HEK293T (cell line): ENCODE data around the gene TRIM47.

Source experiments
- CTCF ChIA-PET: fragments of 350-600 bp; formaldehyde crosslinking; extraction: SDS; loops from one replicate; lab custom pipeline; 2021; ENCODE audit warnings: antibody characterized with exemption, inconsistent platforms; lab: Yijun Ruan, JAX
- POLR2A ChIA-PET: fragments of 350-600 bp; formaldehyde crosslinking; extraction: SDS; loops from one replicate; lab custom pipeline; 2020; ENCODE audit warnings: antibody characterized with exemption, inconsistent platforms; lab: Yijun Ruan, JAX
- DNase-seq: peaks from one replicate; pipeline ENCODE4 v3.0.0; 2012; ENCODE audit warnings: mixed read lengths; ENCODE audit errors: extremely low spot score
- ARNT ChIP-seq: fragments of 450-650 bp; IDR thresholded peaks from 2 replicates; pipeline ENCODE4 v1.6.1; 2017; ENCODE audit warnings: mild to moderate bottlenecking
- BHLHE40 ChIP-seq: fragments of 450-650 bp; IDR thresholded peaks from 2 replicates; pipeline ENCODE4 v1.6.1; 2016; ENCODE audit warnings: mild to moderate bottlenecking, moderate library complexity, borderline replicate concordance
- CTBP1 ChIP-seq: fragments of 450-650 bp; IDR thresholded peaks from 2 replicates; pipeline ENCODE4 v1.6.1; 2016; ENCODE audit warnings: borderline replicate concordance
- ELF4 ChIP-seq: fragments of 450-650 bp; IDR thresholded peaks from 2 replicates; pipeline ENCODE4 v1.6.1; 2017; ENCODE audit warnings: antibody characterized with exemption
- FOXA1 ChIP-seq: fragments of 450-650 bp; IDR thresholded peaks from 2 replicates; pipeline ENCODE4 v1.6.1; 2016; ENCODE audit warnings: mild to moderate bottlenecking
- FOXK2 ChIP-seq: fragments of 450-650 bp; IDR thresholded peaks from 2 replicates; pipeline ENCODE4 v1.6.1; 2016; ENCODE audit warnings: mild to moderate bottlenecking
- FOXM1 ChIP-seq: fragments of 450-650 bp; IDR thresholded peaks from 2 replicates; pipeline ENCODE4 v1.6.1; 2017; ENCODE audit warnings: mild to moderate bottlenecking, borderline replicate concordance
- HDGF ChIP-seq: fragments of 450-650 bp; IDR thresholded peaks from 2 replicates; pipeline ENCODE4 v1.6.1; 2017; ENCODE audit warnings: antibody characterized with exemption, borderline replicate concordance
- L3MBTL2 ChIP-seq: fragments of 450-650 bp; conservative IDR thresholded peaks from 2 replicates; pipeline ENCODE4 v1.6.1; 2016; ENCODE audit warnings: mild to moderate bottlenecking
- LEF1 ChIP-seq: fragments of 450-650 bp; IDR thresholded peaks from 2 replicates; pipeline ENCODE4 v1.6.1; 2017; ENCODE audit warnings: mild to moderate bottlenecking, borderline replicate concordance
- NFRKB ChIP-seq: fragments of 450-650 bp; IDR thresholded peaks from 2 replicates; pipeline ENCODE4 v1.6.1; 2016; ENCODE audit warnings: mild to moderate bottlenecking, moderate library complexity
- PKNOX1 ChIP-seq: fragments of 450-650 bp; IDR thresholded peaks from 2 replicates; pipeline ENCODE4 v1.6.1; 2016
- SP1 ChIP-seq: fragments of 450-650 bp; IDR thresholded peaks from 2 replicates; pipeline ENCODE4 v1.6.1; 2017
- SUZ12 ChIP-seq: fragments of 450-650 bp; IDR thresholded peaks from 2 replicates; pipeline ENCODE4 v1.6.1; 2016; ENCODE audit warnings: mild to moderate bottlenecking
- TARDBP ChIP-seq: fragments of 450-650 bp; IDR thresholded peaks from 2 replicates; pipeline ENCODE4 v1.6.1; 2016
- ZNF384 ChIP-seq: fragments of 450-650 bp; IDR thresholded peaks from 2 replicates; pipeline ENCODE4 v1.6.1; 2016

TRIM47 gene

GRCh38 chr17:75845058-75845711 is 33.2 kb downstream of the TRIM47 start:
- ChIA-PET CTCF (interaction anchor here (0.6 to 2.3 kb wide), 4 partner anchors 11 to 164 kb away, joined by 4 to 13 read pairs (median 5); partner anchors contain the start of gene WBP2), POLR2A (interaction anchor here (1.1 to 4.4 kb wide), 4 partner anchors 10 to 65 kb away, joined by 3 to 39 read pairs (median 13); partner anchors contain the start of genes UNK and WBP2)
- peak; percentile 88 for DNase-seq
- TF ChIP-seq HDGF: peak; percentile 61; the same call in 1 of the 2 replicates
- no peak for TF ChIP-seq SUZ12
- no peak for TF ChIP-seq BHLHE40
- no peak for TF ChIP-seq SP1
- no peak for TF ChIP-seq L3MBTL2
- TF ChIP-seq PKNOX1: no peak

- ChIA-PET CTCF (interaction anchor here (0.6 to 2.3 kb wide), 4 partner anchors 11 to 163 kb away, joined by 4 to 13 read pairs (median 5); partner anchors contain the start of gene WBP2), POLR2A (interaction anchor here (3.4 to 4.4 kb wide), 2 partner anchors 11 to 65 kb away, joined by 22 to 39 read pairs; partner anchors contain the start of gene WBP2)
Observed at GRCh38 chr17:75844530-75845057, 33.8 kb downstream of the TRIM47 start.

GRCh38 chr17:75843577-75844529 is 34.5 kb downstream of the TRIM47 start, which contains the start of gene UNC13D:
Gene UNC13D, minus strand, starts transcription at chr17:75844404. Its CDS starts 67 bp downstream, at chr17:75844337.
- no peak for DNase-seq
- ChIA-PET POLR2A (interaction anchor here (3.4 to 4.4 kb wide), 2 partner anchors 11 to 64 kb away, joined by 22 to 39 read pairs; partner anchors contain the start of gene WBP2), CTCF (no interaction called here)
- TF ChIP-seq SUZ12 (no peak), HDGF (no peak), LEF1 (no peak), FOXA1 (no peak), PKNOX1 (no peak), FOXM1 (no peak), ARNT (no peak), ZNF384 (no peak), CTBP1 (no peak), TARDBP (no peak), ELF4 (no peak), BHLHE40 (no peak), L3MBTL2 (no peak), SP1 (no peak), NFRKB (no peak), FOXK2 (no peak)

More at GRCh38 chr17:75844530-75845057, 33.8 kb downstream of the TRIM47 start:
- no peak for TF ChIP-seq ZNF384
- TF ChIP-seq TARDBP: no peak
- no peak for TF ChIP-seq LEF1
- TF ChIP-seq PKNOX1: no peak
- TF ChIP-seq ARNT: no peak
- TF ChIP-seq HDGF: no peak
- no peak for TF ChIP-seq SUZ12
- TF ChIP-seq FOXK2: no peak
- no peak for TF ChIP-seq FOXM1
- no peak for TF ChIP-seq NFRKB
- TF ChIP-seq FOXA1: no peak
- no peak for TF ChIP-seq CTBP1
- TF ChIP-seq ELF4: no peak
- TF ChIP-seq L3MBTL2: no peak
- no peak for TF ChIP-seq SP1
- TF ChIP-seq BHLHE40: no peak
- no peak for DNase-seq

GRCh38 chr17:75842963-75843576 is 35.3 kb downstream of the TRIM47 start:
- TF ChIP-seq CTBP1: no peak
- POLR2A ChIA-PET: interaction anchor here (4.4 kb wide), 1 partner anchor 63 kb away, joined by 22 read pairs; a partner anchor contains a TSS
- CTCF ChIA-PET: no interaction called here
- no peak for DNase-seq

GRCh38 chr17:75842411-75842810 is 36.0 kb downstream of the TRIM47 start:
- ChIA-PET POLR2A (no interaction called here), CTCF (no interaction called here)
- DNase-seq: no peak
- no peak for TF ChIP-seq FOXK2
- TF ChIP-seq NFRKB: no peak
- no peak for TF ChIP-seq ZNF384
